Measurements from ENCODE around the gene RIGI. TPM values are rescaled to one million over a fixed set of nuclear protein-coding genes. Genes with fewer than 3 reads are reported as not detected.
"Not testable (repeated sequence)": the region's sequence is repeated elsewhere in the genome, so short reads cannot be mapped to it uniquely, and the experiment has no call there.

Gene RIGI
- total RNA-seq, 1 donor from 2014 or later, result 5.8 TPM

DNA sequence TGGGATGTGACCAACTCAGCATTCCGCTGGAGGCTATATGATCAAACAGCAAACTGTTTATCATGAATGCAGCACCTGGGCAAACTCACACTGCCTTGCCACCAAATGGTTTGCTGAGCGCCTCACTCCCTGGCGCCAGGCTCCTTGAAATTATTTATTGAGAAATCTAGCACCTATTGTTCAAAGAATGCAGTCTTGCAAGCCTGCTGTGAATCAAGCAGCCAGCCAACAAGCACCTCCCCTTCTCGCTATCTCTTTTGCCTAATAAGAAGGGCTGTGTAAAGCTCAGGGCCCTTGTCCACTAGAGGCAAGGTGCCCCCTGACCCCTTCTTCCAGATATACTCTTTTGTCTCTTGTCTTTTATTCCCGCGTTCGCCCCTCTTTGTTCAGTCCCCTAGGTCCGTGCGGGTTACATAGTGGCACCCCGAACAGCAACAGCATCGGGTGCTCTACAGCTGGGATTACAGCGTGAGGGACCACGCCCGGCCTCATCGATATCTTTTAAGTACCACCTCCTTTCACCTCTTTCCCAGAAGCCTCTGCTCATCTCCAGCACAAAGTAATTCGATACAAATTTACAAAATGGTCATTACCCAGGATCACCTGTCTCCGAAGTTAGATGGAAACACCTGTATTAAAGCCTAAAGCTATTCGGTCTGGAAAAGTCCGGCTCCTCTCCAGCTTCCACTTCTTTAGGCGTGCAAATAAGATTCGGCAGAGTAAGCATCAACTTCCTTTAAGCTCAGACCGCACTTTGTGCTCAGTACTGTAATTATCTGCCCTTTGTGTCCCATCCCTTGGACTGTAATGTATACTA is 896 bp downstream of the RIGI start:
- no peak for DNase-seq (ENCODE audit: extremely low spot score, unreplicated experiment)
- Mint-ChIP-seq H3K9me3 (peaks cover 5% of the 10 kb centered on the region), H3K27ac (peak overlapping the region; percentile 90), H3K36me3 (peaks cover 14% of the 10 kb centered on the region), H3K4me1 (ENCODE audit: unreplicated experiment) (peaks cover 10% of the 10 kb centered on the region), H3K4me3 (peak overlapping the region; percentile 94), H3K27me3 (no peaks in the 10 kb centered on the region)
- no peak for TF ChIP-seq CTCF (conservative IDR thresholded peaks at IDR 0.05)

- Mint-ChIP-seq H3K4me3 (peak overlapping the region; percentile 94), H3K36me3 (peaks cover 14% of the 10 kb centered on the region)
- not testable (repeated sequence) for H3K27me3 Mint-ChIP-seq; H3K4me1 Mint-ChIP-seq (ENCODE audit: unreplicated experiment); DNase-seq (ENCODE audit: extremely low spot score, unreplicated experiment); H3K9me3 Mint-ChIP-seq; H3K27ac Mint-ChIP-seq
Observed at GRCh38 chr9:32524558-32524891, 1.5 kb downstream of the RIGI start.

DNA sequence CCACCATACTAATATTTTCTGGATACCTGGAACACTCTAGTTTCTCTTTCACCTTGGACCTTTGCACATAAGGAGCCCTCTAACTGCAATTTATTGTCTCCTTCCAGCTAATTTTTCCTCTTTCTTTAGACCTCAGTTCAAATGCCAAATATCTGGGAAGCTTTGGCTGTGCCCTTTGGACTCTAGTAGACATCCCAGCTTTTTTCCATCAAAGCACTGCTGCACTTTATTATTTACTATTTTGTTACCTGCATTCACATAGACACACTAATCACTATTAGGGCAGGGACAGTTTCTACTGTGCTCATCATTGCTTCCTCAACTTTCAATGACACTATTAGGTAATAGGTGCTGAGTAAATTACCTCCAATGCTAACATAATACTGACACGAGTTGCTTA is 2.1 kb downstream of the RIGI start:
- Mint-ChIP-seq H3K9me3 (peaks cover 5% of the 10 kb centered on the region), H3K27ac (no peak overlapping the region), H3K27me3 (no peaks in the 10 kb centered on the region), H3K4me3 (no peak overlapping the region), H3K36me3 (peaks cover 14% of the 10 kb centered on the region), H3K4me1 (ENCODE audit: unreplicated experiment) (peaks cover 10% of the 10 kb centered on the region)
- TF ChIP-seq CTCF (conservative IDR thresholded peaks at IDR 0.05), result no peak
- DNase-seq (ENCODE audit: extremely low spot score, unreplicated experiment), result no peak

DNA sequence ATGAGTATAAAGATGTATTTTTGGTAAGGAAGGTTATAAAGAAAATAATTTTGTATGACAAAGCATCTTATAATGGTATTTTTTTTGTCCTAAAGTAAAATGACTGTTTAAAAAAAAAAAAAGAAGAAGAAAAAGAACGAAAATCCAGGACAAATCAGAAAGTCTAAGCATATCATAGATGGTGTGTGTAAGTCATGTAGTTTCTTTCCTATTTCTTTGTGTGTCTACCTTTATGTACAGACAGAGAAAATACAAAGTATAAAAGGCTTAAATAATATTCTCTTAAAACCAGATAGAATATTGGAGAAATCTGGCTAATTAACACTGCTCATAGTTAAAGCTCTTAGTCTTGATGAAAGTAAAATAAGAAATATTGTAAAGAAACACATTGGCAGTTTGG is 7.7 kb downstream of the RIGI start:
- peaks cover 2% of the 10 kb centered on the region for H3K9me3 Mint-ChIP-seq
- H3K27ac Mint-ChIP-seq, result no peak overlapping the region
- H3K4me3 Mint-ChIP-seq, result no peak overlapping the region
- no peak for TF ChIP-seq CTCF (conservative IDR thresholded peaks at IDR 0.05)
- H3K4me1 Mint-ChIP-seq (ENCODE audit: unreplicated experiment), result no peaks in the 10 kb centered on the region
- H3K36me3 Mint-ChIP-seq, result peaks cover 2% of the 10 kb centered on the region
- H3K27me3 Mint-ChIP-seq, result no peaks in the 10 kb centered on the region
- DNase-seq (ENCODE audit: extremely low spot score, unreplicated experiment), result no peak

GRCh38 chr9:32516241-32516640 is 9.8 kb downstream of the RIGI start:
- TF ChIP-seq CTCF (conservative IDR thresholded peaks at IDR 0.05), result no peak
- Mint-ChIP-seq H3K4me1 (ENCODE audit: unreplicated experiment) (no peaks in the 10 kb centered on the region), H3K4me3 (no peak overlapping the region), H3K27ac (no peak overlapping the region), H3K36me3 (no peaks in the 10 kb centered on the region), H3K9me3 (no peaks in the 10 kb centered on the region), H3K27me3 (no peaks in the 10 kb centered on the region)
- DNase-seq (ENCODE audit: extremely low spot score, unreplicated experiment), result no peak

- no peaks in the 10 kb centered on the region for H3K27me3 Mint-ChIP-seq
- no peaks in the 10 kb centered on the region for H3K4me1 Mint-ChIP-seq (ENCODE audit: unreplicated experiment)
- no peak for TF ChIP-seq CTCF (conservative IDR thresholded peaks at IDR 0.05)
- DNase-seq (ENCODE audit: extremely low spot score, unreplicated experiment), result no peak
- H3K9me3 Mint-ChIP-seq, result no peaks in the 10 kb centered on the region
- H3K36me3 Mint-ChIP-seq, result no peaks in the 10 kb centered on the region
- H3K4me3 Mint-ChIP-seq, result no peak overlapping the region
- H3K27ac Mint-ChIP-seq, result no peak overlapping the region
Observed at GRCh38 chr9:32508728-32509127, 17.3 kb downstream of the RIGI start.
